Naive thymus-derived CD8-positive, alpha-beta T cell (primary cell): ENCODE results near the gene TSHZ3. TPM values are rescaled to one million over a fixed set of nuclear protein-coding genes. Genes with fewer than 3 reads are reported as not detected.

Experiments used
- ATAC-seq, 2 donors: fragments of 150-1000 bp; cut with Tn5 transposase in 1 of 2; sonication (Bioruptor Pico), chemical (Tn5 transposase) in 1 of 2; 1 replicate in 1 of 2; 2 replicates in 1 of 2; pipeline ENCODE4 v1.10.0; 2021; ENCODE audit warnings: mild to moderate bottlenecking in 2 of 2, moderate library complexity in 2 of 2
- POLR2A ChIA-PET: fragments of 350-600 bp; sonication (Branson Sonifier 250); formaldehyde crosslinking; loops from one replicate; lab custom pipeline; 2021; ENCODE audit warnings: antibody characterized with exemption; lab: Charles Lee
- DNase-seq, 10 donors: peaks; one replicate each; pipeline versions ENCODE4 v3.0.0 to v3.0.0-alpha.2; 2020 to 2022
- H3K27ac Mint-ChIP-seq, 10 donors: one replicate each; pipeline ENCODE4 v1.8.0; 2020 to 2022; ENCODE audit warnings: mild to moderate bottlenecking in 10 of 10, mixed read lengths in 10 of 10, moderate library complexity in 4 of 10, inconsistent platforms in 1 of 10
- H3K27me3 Mint-ChIP-seq, 5 donors: one replicate each; pipeline ENCODE4 v1.8.0; 2021 to 2022; ENCODE audit warnings: mixed read lengths in 5 of 5
- H3K36me3 Mint-ChIP-seq, 3 donors: one replicate each; pipeline ENCODE4 v1.8.0; 2020 to 2022; ENCODE audit warnings: mixed read lengths in 3 of 3, mild to moderate bottlenecking in 2 of 3, inconsistent platforms in 1 of 3
- H3K4me1 Mint-ChIP-seq, 4 donors: one replicate each; pipeline ENCODE4 v1.8.0; 2021 to 2022; ENCODE audit warnings: mixed read lengths in 4 of 4
- H3K4me3 Mint-ChIP-seq, 10 donors: one replicate each; pipeline ENCODE4 v1.8.0; 2020 to 2022; ENCODE audit warnings: mild to moderate bottlenecking in 10 of 10, mixed read lengths in 10 of 10, moderate library complexity in 6 of 10, inconsistent platforms in 1 of 10
- H3K9me3 Mint-ChIP-seq, 9 donors: one replicate each; pipeline ENCODE4 v1.8.0; 2020 to 2022; ENCODE audit warnings: mixed read lengths in 9 of 9, mild to moderate bottlenecking in 3 of 9, inconsistent platforms in 1 of 9, moderate library complexity in 1 of 9
- polyA plus RNA-seq, 3 donors: library from polyadenylated mRNA; unstranded; fragments of 300-500 nt; fragmentation: Illumina TruSeq; gene quantifications; one replicate each; pipeline ENCODE4 v1.2.3, GENCODE V29; 2021
- total RNA-seq, 8 experiments: library from RNA in 2 of 8; stranded (reverse) in 2 of 8; gene quantifications; one replicate each; pipeline ENCODE4 v1.2.3 and lab custom pipeline; 2021 to 2026

Gene TSHZ3
- total and polyA plus RNA-seq, 5 experiments from 2014 or later, result 0.09 TPM; not detected in 4

DNA sequence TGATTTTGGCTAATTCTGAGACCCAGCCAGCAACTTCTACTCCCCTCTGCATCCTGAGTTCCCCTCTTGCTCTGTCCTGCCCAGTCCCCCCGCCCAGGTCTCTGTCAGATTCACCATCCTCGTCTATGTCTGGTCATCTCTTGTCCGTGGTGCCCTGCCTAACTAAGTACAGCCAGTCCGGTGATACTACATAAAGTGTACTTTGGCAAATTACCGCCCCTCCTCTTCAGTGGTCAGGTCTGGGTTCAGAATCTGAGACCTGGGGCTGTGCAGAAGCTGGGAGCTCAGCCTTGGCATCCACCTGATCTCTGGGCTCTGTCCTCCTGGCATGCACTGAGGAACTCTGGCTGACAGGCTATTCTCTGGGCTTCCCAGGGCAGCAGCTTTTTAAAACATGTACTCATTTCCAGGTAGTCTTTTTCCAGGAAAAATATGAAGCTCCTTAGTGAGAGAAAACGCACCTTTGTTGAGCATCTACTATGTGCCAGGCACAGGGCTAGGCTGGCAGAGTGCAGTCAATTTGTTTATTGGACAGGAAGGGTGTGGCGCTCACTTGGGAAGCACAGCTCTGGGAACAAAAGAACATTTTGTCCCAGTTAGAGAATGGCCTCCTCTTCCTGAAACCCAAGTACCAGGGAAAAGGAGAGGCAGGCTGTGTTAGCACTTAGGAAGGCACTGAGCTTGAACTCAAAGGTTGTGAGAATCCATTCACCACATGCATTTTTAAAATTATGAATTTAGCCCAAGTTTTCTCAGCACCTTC, 88.9 kb downstream of the TSHZ3 start:
- DNase-seq, result no peak
- POLR2A ChIA-PET, result no interaction called here
- Mint-ChIP-seq H3K9me3 (no peaks in the 10 kb centered on the region), H3K4me3 (no peak overlapping the region), H3K4me1 (peaks cover 0 to 5% (median 0%) of the 10 kb centered on the region in 4 donors), H3K27ac (no peak overlapping the region), H3K36me3 (no peaks in the 10 kb centered on the region), H3K27me3 (peaks cover 9 to 47% (median 25%) of the 10 kb centered on the region in 5 donors)
- no peak for ATAC-seq

DNA sequence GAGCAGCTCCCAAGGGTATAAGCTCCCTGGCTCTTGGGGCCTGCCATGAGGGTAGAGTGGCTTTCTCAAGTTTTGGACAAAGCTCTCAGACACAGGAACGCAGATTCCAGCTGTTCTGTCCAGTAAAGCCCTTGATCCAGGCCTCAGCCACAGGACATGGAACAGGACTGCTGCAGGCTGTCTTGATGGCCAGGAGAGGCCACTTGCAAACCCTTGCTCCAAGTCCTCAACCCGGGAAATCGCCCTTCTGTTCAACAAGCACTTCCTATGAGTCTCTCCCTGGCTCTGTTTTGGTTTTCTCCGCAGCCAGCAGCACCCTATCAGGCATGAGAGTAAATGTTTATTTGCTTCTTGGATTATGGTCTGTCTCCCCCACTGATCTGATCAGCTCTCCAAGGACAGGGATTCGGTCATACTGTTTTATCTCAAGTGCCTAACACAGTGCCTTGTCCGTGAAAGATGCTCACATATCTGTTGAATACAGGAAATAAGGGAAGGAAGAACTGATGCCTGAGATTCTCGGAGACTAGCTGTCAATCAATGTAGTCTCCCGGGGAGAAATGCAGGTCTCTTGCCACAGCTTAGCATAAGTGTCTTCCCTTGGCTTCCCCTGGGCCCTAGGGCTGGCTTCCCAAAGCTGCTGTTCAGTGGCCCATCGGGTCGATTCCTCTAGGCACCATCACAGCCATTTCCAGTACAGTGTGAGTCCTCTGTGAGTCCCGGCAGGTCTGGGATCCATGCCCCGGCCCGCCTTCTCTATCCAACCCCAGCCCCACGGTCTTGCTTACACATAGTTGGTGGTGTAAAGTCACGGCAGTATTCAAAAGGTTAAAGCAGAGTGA, 90.8 kb downstream of the TSHZ3 start:
- DNase-seq (no peak), ATAC-seq (no peak)
- Mint-ChIP-seq H3K27me3 (peaks cover 7 to 47% (median 15%) of the 10 kb centered on the region in 5 donors), H3K4me1 (peaks cover 0 to 5% (median under 1%) of the 10 kb centered on the region in 4 donors), H3K4me3 (no peak overlapping the region), H3K27ac (peak overlapping the region in 1 of 10 donors; percentile 15), H3K36me3 (no peaks in the 10 kb centered on the region), H3K9me3 (no peaks in the 10 kb centered on the region)
- POLR2A ChIA-PET, result no interaction called here

DNA sequence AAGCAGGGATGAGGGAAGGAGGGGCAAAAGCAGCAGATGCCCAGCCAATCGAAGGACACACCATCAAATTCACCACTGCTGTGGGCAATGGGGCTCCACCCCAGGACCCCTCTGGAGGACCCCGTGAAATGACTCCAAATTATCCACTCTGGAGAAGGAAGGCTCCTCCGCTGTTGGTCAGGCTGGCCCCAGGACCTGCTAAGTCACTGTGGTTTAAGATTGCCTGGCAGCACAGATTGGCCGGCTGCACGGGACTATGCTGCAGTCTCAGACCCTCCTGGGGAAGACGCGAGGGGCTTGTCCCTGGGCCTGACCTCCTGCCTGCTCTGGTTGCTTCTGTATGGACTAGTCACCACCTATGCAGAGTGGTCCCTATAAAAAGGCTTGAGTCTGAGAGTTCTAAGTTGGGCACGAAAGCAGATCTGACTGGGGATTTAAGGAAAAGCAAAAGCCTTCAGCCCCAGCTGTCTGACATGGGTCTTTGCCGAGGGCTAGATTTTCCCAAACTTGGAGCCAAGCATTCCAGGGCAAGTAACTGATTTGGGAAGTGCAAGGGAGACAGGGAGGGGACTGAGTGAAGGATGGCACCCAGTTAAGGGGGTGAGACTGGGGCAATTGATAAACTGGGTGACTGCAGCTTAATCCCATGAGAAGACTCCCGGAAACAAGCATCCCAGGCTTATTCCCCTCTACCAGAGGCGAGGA, 91.7 kb downstream of the TSHZ3 start:
- H3K9me3 Mint-ChIP-seq, result no peaks in the 10 kb centered on the region
- ATAC-seq (no peak), DNase-seq (no peak)
- POLR2A ChIA-PET, result no interaction called here
- no peaks in the 10 kb centered on the region for H3K36me3 Mint-ChIP-seq
- peaks cover 7 to 42% (median 15%) of the 10 kb centered on the region in 5 donors for H3K27me3 Mint-ChIP-seq
- H3K27ac Mint-ChIP-seq, result no peak overlapping the region
- peaks cover 0 to 5% (median under 1%) of the 10 kb centered on the region in 4 donors for H3K4me1 Mint-ChIP-seq
- no peak overlapping the region for H3K4me3 Mint-ChIP-seq

DNA sequence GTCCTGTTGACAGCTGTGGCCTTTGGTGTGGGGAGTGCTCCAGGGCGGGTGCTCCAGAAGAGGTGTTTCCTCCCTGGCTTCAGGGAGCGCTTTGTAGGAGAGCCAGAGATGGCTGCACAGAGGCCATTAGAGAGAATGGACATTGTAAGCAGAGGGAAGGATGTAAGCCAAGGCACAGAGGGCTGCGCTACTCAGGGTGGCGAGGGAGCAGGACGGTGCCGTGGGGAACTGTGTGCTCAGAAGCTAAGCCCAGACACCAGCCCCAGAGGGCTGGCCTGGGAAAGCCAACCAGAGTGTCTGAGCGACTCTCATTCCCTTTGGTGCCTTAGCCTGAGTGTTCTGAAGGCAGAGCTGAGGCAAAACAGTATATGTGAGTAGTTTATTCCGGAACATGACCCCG, 92.2 kb downstream of the TSHZ3 start:
- H3K9me3 Mint-ChIP-seq, result no peaks in the 10 kb centered on the region
- no peak for DNase-seq
- H3K27ac Mint-ChIP-seq, result no peak overlapping the region
- peaks cover 6 to 42% (median 18%) of the 10 kb centered on the region in 5 donors for H3K27me3 Mint-ChIP-seq
- no peaks in the 10 kb centered on the region for H3K36me3 Mint-ChIP-seq
- no peak overlapping the region for H3K4me3 Mint-ChIP-seq
- H3K4me1 Mint-ChIP-seq, result peaks cover 0 to 5% (median under 1%) of the 10 kb centered on the region in 4 donors
- POLR2A ChIA-PET, result no interaction called here
- no peak for ATAC-seq

DNA sequence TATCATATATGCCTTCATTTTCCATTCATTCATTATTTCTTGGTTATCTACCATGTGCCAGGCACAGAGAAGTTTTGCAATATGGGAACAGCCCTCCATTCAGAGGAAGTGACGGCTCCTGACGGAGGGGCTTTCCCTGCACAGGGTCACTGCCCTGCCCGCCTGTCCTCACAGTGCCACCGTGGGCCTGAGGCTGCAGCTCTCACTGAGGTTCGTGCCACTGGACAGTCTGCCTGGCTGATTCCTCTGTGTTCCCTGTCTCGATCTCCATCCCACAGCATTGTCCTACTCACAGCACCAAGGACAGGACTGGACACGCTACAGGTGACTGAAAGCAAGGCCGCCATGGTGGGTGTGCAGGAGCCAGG, 92.7 kb downstream of the TSHZ3 start:
- H3K36me3 Mint-ChIP-seq, result no peaks in the 10 kb centered on the region
- H3K27ac Mint-ChIP-seq, result no peak overlapping the region
- peaks cover 0 to 3% (median under 1%) of the 10 kb centered on the region in 4 donors for H3K4me1 Mint-ChIP-seq
- no peak for ATAC-seq
- no peak overlapping the region for H3K4me3 Mint-ChIP-seq
- peaks cover 3 to 44% (median 18%) of the 10 kb centered on the region in 5 donors for H3K27me3 Mint-ChIP-seq
- no peaks in the 10 kb centered on the region for H3K9me3 Mint-ChIP-seq
- POLR2A ChIA-PET, result no interaction called here
- DNase-seq, result no peak

DNA sequence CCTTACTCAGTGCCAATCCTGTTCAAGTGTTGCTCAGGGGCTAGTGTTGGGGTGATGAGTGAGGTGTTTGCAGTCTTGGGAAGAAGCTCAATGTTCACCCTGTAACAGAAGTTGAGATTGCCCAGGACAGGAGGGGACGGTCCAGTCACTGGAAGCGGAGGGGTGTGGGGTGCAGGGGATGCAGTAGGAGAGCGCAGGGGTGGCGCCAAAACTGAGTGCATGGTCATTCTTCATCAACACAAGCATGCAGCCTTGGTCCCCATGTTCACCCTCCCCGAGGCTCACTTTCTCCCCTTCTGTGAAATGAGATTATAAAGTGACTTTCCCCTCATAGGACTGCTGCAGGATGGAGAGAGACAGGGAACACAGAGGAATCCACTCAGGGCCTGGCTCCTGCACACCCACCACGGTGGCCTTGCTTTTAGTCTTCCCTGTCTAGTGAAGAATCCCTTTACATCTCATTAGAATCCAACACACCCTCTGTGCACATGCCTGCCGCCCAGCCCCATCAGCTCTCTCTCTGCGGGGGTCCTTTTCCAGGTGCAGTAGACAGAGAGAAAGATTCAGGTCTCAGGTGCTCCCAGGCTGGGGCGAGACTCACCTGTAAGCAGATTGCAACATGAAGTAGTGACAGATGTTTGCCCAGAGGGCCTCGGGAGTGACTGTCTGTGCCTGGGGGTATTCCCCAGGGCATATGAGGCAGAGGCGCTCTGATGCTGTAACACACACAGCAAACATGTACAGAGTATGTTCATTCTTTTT, 93.2 kb downstream of the TSHZ3 start:
- Mint-ChIP-seq H3K36me3 (no peaks in the 10 kb centered on the region), H3K27me3 (peaks cover 1 to 44% (median 18%) of the 10 kb centered on the region in 5 donors), H3K27ac (peak overlapping the region in 1 of 10 donors; percentile 24), H3K4me3 (no peak overlapping the region), H3K9me3 (no peaks in the 10 kb centered on the region), H3K4me1 (peaks cover 0 to 1% (median 0%) of the 10 kb centered on the region in 4 donors)
- POLR2A ChIA-PET, result no interaction called here
- DNase-seq, result no peak
- no peak for ATAC-seq

DNA sequence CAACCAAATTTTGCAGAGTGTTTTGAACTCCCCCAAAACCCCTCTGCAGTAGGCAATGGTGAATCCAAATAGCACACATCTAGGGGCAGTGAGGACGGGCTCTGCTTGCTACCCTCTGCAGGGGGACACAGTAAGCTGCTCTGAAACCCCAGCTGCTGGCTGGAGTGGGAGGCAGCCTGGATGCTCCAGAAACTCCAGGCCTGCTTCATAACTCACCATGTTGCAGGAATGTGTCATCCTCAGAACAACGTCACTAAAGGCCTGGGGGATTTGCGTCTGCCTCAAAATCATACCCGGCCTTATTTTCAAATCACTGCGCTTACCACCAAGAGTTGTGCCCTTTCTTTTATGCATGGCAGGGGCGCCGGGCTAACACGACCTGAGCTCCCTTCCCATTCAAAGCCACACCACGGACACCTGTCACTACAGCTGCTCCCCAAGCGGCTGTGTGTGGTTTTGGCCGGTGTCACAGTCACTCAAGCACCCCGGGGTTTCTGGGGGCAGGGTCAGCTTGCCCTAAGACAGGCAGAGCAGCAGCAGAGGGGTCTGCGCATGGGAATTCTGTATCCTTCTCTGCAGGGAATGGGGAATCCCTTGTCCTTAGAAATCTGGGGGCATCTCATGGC, 93.9 kb downstream of the TSHZ3 start:
- Mint-ChIP-seq H3K27me3 (peaks cover 1 to 41% (median 17%) of the 10 kb centered on the region in 5 donors), H3K36me3 (no peaks in the 10 kb centered on the region), H3K27ac (no peak overlapping the region), H3K9me3 (no peaks in the 10 kb centered on the region), H3K4me3 (no peak overlapping the region), H3K4me1 (peaks cover 0 to 1% (median 0%) of the 10 kb centered on the region in 4 donors)
- no peak for DNase-seq
- POLR2A ChIA-PET, result no interaction called here
- no peak for ATAC-seq

DNA sequence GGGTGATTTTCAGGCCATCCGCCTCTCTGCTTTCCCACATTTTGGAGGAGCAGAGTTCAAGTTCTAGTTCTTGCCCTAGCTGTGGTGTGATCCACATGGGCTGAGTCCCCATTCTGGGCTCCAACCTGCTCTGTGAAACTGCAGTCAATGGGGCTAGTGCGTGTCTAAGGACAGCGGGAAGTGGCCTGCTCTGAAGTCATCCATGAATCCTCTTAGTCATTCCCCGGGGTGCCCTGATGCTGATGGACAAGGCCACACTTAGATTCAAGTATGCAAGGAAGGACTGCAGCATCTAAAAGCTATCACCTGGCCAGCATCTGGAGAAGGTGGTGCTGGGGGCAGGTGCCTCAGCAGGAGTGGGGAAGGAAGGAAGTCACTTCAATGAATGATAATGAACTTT, 94.6 kb downstream of the TSHZ3 start:
- Mint-ChIP-seq H3K4me3 (no peak overlapping the region), H3K36me3 (no peaks in the 10 kb centered on the region), H3K4me1 (peaks cover 0 to 1% (median 0%) of the 10 kb centered on the region in 4 donors), H3K27ac (no peak overlapping the region), H3K9me3 (no peaks in the 10 kb centered on the region), H3K27me3 (peaks cover 1 to 34% (median 10%) of the 10 kb centered on the region in 5 donors)
- no peak for ATAC-seq
- no peak for DNase-seq
- POLR2A ChIA-PET, result no interaction called here

DNA sequence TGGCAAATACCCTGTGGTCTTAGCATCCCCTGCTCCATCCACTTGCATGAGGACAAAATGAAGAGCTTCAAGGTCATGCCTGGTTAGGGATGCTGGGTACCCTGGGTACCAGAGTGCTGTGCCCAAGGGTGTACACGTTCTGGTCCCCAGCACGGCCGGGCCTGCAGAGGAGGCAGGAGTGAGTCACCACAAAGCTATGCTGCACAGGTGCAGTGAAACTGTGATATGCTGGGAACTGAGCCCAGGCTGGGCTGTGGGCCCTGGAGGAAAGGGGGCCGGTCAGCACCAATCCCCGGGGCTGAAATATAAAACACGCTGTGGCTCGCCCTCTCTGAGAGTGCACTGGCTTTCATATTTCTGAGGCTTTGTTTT, 95.1 kb downstream of the TSHZ3 start:
- no peaks in the 10 kb centered on the region for H3K9me3 Mint-ChIP-seq
- peaks cover 1 to 33% (median 10%) of the 10 kb centered on the region in 5 donors for H3K27me3 Mint-ChIP-seq

DNA sequence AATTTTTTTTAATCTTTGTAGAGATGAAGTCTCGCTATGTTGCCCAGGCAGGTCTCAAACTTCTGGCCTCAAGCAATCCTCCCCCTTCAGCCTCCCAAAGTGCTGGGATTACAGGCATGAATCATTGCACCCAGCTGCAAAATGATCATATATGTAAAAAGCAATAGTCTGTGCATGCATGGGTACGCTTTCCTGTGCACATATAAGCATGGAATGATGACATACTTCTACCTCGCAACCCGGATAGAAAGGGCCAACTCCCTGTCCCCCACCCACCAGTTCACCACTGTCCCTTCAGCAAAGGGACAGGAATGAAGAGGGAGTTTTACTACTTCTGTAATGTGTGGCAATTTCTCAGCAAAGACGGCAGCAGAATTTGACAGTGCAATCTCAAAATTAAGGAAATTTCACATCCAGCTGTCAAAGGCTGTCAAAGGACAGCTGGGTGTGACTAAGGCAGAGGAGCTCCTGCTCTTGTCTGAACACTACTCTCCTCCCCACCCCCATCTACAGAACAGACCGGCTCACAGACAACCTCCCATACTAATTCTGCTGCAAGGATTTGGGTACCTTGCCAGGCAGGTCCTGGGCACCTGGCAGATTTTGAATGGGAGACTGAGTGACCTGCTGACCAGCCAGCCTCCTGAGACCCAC, 95.6 kb downstream of the TSHZ3 start:
- Mint-ChIP-seq H3K4me1 (peaks cover 0 to 1% (median 0%) of the 10 kb centered on the region in 4 donors), H3K27ac (no peak overlapping the region), H3K36me3 (no peaks in the 10 kb centered on the region), H3K4me3 (no peak overlapping the region), H3K27me3 (peaks cover 0 to 32% (median 10%) of the 10 kb centered on the region in 5 donors), H3K9me3 (no peaks in the 10 kb centered on the region)
- POLR2A ChIA-PET, result no interaction called here
- DNase-seq, result no peak
- no peak for ATAC-seq

More for the DNA sequence above, 95.1 kb downstream of the TSHZ3 start:
- H3K27ac Mint-ChIP-seq, result no peak overlapping the region
- H3K4me1 Mint-ChIP-seq, result peaks cover 0 to 1% (median 0%) of the 10 kb centered on the region in 4 donors
- POLR2A ChIA-PET, result no interaction called here
- H3K4me3 Mint-ChIP-seq, result no peak overlapping the region
- H3K36me3 Mint-ChIP-seq, result no peaks in the 10 kb centered on the region
- DNase-seq (no peak), ATAC-seq (no peak)

DNA sequence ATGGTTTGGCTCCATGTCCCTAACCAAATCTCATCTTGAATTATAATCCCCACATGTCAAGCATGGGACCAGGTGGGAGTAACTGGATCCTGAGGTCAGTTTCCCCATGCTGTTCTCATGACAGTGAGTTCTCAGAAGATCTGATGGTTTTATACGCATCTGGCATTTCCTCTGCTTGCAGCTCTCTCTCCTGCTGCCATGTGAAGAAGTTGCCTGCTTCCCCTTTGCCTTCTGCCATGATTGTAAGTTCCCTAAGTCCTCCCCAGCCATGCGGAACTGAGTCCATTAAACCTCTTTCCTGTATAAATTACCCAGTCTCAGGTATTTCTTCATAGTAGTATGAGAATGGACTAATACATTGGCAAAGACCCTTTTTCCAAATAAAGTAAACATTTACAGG, 96.8 kb downstream of the TSHZ3 start:
- H3K4me3 Mint-ChIP-seq, result no peak overlapping the region
- ATAC-seq, result no peak
- no peak overlapping the region for H3K27ac Mint-ChIP-seq
- POLR2A ChIA-PET, result no interaction called here
- DNase-seq, result no peak
- H3K27me3 Mint-ChIP-seq, result peaks cover 0 to 31% (median 3%) of the 10 kb centered on the region in 5 donors
- H3K36me3 Mint-ChIP-seq, result no peaks in the 10 kb centered on the region
- H3K9me3 Mint-ChIP-seq, result no peaks in the 10 kb centered on the region
- peaks cover 0 to 1% (median 0%) of the 10 kb centered on the region in 4 donors for H3K4me1 Mint-ChIP-seq
